GM13976 (cell line): Measurements from ENCODE around the gene EQTN.
"Not testable (repeated sequence)": the region's sequence is repeated elsewhere in the genome, so short reads cannot be mapped to it uniquely, and the experiment has no call there.

Source experiments
- DNase-seq: peaks from one replicate; pipeline ENCODE4 v3.0.0; 2012; ENCODE audit warnings: low spot score
- CTCF ChIP-seq: IDR thresholded peaks from 2 replicates; pipeline ENCODE4 v1.5.1; 2012; ENCODE audit warnings: borderline replicate concordance, mild to moderate bottlenecking; ENCODE audit not compliant: insufficient read depth; ENCODE audit errors: extremely low read depth, missing control alignments, control extremely low read depth
- in situ Hi-C: fragments of 300-500 bp; cut with MboI; formaldehyde crosslinking; loops from one replicate; pipeline ENCODE4 v1.12.0; 2022; ENCODE audit warnings: low sequenced_read_pairs, mixed read lengths, inconsistent platforms; ENCODE audit not compliant: unreplicated experiment

Gene EQTN

GRCh38 chr9:27272103-27272502 is 24.8 kb downstream of the EQTN start:
- no peak for DNase-seq
- in situ Hi-C loops = no loop called here
- no peak for TF ChIP-seq CTCF

GRCh38 chr9:27261517-27262211 is 35.3 kb downstream of the EQTN start:
- in situ Hi-C loops = no loop called here
- no peak for DNase-seq
- no peak for TF ChIP-seq CTCF

GRCh38 chr9:27260789-27261516 is 36.0 kb downstream of the EQTN start:
- no peak for TF ChIP-seq CTCF
- in situ Hi-C loops = no loop called here
- DNase-seq = no peak

GRCh38 chr9:27258662-27259061 is 38.3 kb downstream of the EQTN start:
- in situ Hi-C loops = no loop called here
- DNase-seq = no peak
- no peak for TF ChIP-seq CTCF

- DNase-seq = no peak
- in situ Hi-C loops = no loop called here
- TF ChIP-seq CTCF = no peak
Observed at GRCh38 chr9:27248702-27249101, 48.2 kb downstream of the EQTN start.

- DNase-seq = peak; percentile 25
- in situ Hi-C loops = no loop called here
- peak; percentile 32 for TF ChIP-seq CTCF
Observed at GRCh38 chr9:27247756-27248155, 49.2 kb downstream of the EQTN start.

- DNase-seq, in situ Hi-C loops: not testable (repeated sequence)
Observed at GRCh38 chr9:27239648-27240047, 57.3 kb downstream of the EQTN start.
